ENCODE results near the gene CELSR1. TPM values are rescaled to one million over a fixed set of nuclear protein-coding genes. Genes with fewer than 3 reads are reported as not detected.

The CELSR1 gene
- total RNA-seq, 2 donors from 2014 or later: 24.4 to 34.1 TPM

- no peaks in the 10 kb centered on the region for H3K27me3 ChIP-seq (ENCODE audit: control insufficient read depth, insufficient read depth, low read length, poor library complexity, severe bottlenecking)
- H3K27me3 Mint-ChIP-seq (ENCODE audit: insufficient read depth): no peaks in the 10 kb centered on the region
- no peak overlapping the region for H3K4me3 ChIP-seq (ENCODE audit: low read length)
- no peaks in the 10 kb centered on the region for H3K9me3 Mint-ChIP-seq
- 92% methylated on average over 4 to 11 of the region's 11 CpGs for WGBS, 2 experiments (ENCODE audit: insufficient coverage in 1 of 2, insufficient read length in 1 of 2)
- peaks cover 36% of the 10 kb centered on the region for H3K36me3 ChIP-seq (ENCODE audit: control insufficient read depth, insufficient read depth, low read length)
- H3K9ac ChIP-seq (ENCODE audit: extremely low read depth, low read length, poor library complexity, severe bottlenecking): no peak overlapping the region
- no peak overlapping the region for H3K27ac Mint-ChIP-seq
- H3K36me3 Mint-ChIP-seq (ENCODE audit: low read depth): peaks cover 35% of the 10 kb centered on the region
- H3K27ac ChIP-seq (ENCODE audit: low read depth, low read length): no peak overlapping the region
- H3K9me3 ChIP-seq (ENCODE audit: control insufficient read depth, low read length): no peaks in the 10 kb centered on the region
- TF ChIP-seq CTCF (conservative IDR thresholded peaks at IDR 0.05): no peak
- no peaks in the 10 kb centered on the region for H3K4me1 ChIP-seq (ENCODE audit: control insufficient read depth, insufficient read depth, low read length)
- no peak overlapping the region for H3K4me3 Mint-ChIP-seq
- no peaks in the 10 kb centered on the region for H3K4me1 Mint-ChIP-seq
- DNase-seq: no peak
These were observed 175.6 kb downstream of the CELSR1 start for GRCh38 chr22:46361826-46362202.

- Mint-ChIP-seq H3K36me3 (ENCODE audit: low read depth) (peaks cover 37% of the 10 kb centered on the region), H3K27ac (no peak overlapping the region), H3K9me3 (no peaks in the 10 kb centered on the region), H3K27me3 (ENCODE audit: insufficient read depth) (no peaks in the 10 kb centered on the region), H3K4me1 (no peaks in the 10 kb centered on the region), H3K4me3 (no peak overlapping the region)
- no peaks in the 10 kb centered on the region for H3K4me1 ChIP-seq (ENCODE audit: control insufficient read depth, insufficient read depth, low read length)
- peaks cover 45% of the 10 kb centered on the region for H3K36me3 ChIP-seq (ENCODE audit: control insufficient read depth, insufficient read depth, low read length)
- H3K27ac ChIP-seq (ENCODE audit: low read depth, low read length): no peak overlapping the region
- H3K9ac ChIP-seq (ENCODE audit: extremely low read depth, low read length, poor library complexity, severe bottlenecking): no peak overlapping the region
- no peaks in the 10 kb centered on the region for H3K27me3 ChIP-seq (ENCODE audit: control insufficient read depth, insufficient read depth, low read length, poor library complexity, severe bottlenecking)
- no peak overlapping the region for H3K4me3 ChIP-seq (ENCODE audit: low read length)
- H3K9me3 ChIP-seq (ENCODE audit: control insufficient read depth, low read length): no peaks in the 10 kb centered on the region
- WGBS, 2 experiments (ENCODE audit: insufficient coverage in 1 of 2, insufficient read length in 1 of 2): 90 to 100% methylated on average over 4 to 10 of the region's 10 CpGs
- DNase-seq: no peak
- no peak for TF ChIP-seq CTCF (conservative IDR thresholded peaks at IDR 0.05)
These were observed 176.5 kb downstream of the CELSR1 start for GRCh38 chr22:46360891-46361290.

GRCh38 chr22:46360097-46360496 lies 177.3 kb downstream of the CELSR1 start:
- Mint-ChIP-seq H3K4me3 (no peak overlapping the region), H3K9me3 (no peaks in the 10 kb centered on the region), H3K36me3 (ENCODE audit: low read depth) (peaks cover 44% of the 10 kb centered on the region), H3K27ac (no peak overlapping the region), H3K27me3 (ENCODE audit: insufficient read depth) (no peaks in the 10 kb centered on the region), H3K4me1 (no peaks in the 10 kb centered on the region)
- Histone ChIP-seq H3K4me1 (ENCODE audit: control insufficient read depth, insufficient read depth, low read length) (no peaks in the 10 kb centered on the region), H3K27me3 (ENCODE audit: control insufficient read depth, insufficient read depth, low read length, poor library complexity, severe bottlenecking) (no peaks in the 10 kb centered on the region), H3K9ac (ENCODE audit: extremely low read depth, low read length, poor library complexity, severe bottlenecking) (no peak overlapping the region), H3K36me3 (ENCODE audit: control insufficient read depth, insufficient read depth, low read length) (peaks cover 51% of the 10 kb centered on the region), H3K4me3 (ENCODE audit: low read length) (no peak overlapping the region), H3K9me3 (ENCODE audit: control insufficient read depth, low read length) (no peaks in the 10 kb centered on the region), H3K27ac (ENCODE audit: low read depth, low read length) (no peak overlapping the region)
- 82 to 96% methylated on average over 5 of the region's 5 CpGs for WGBS, 2 experiments (ENCODE audit: insufficient coverage in 1 of 2, insufficient read length in 1 of 2)
- DNase-seq: peak; percentile 51
- no peak for TF ChIP-seq CTCF (conservative IDR thresholded peaks at IDR 0.05)
